SJCRH30 (cell line): ENCODE data around the gene LRFN5. TPM values are rescaled to one million over a fixed set of nuclear protein-coding genes. Genes with fewer than 3 reads are reported as not detected.
"Not testable (repeated sequence)": the region's sequence is repeated elsewhere in the genome, so short reads cannot be mapped to it uniquely, and the experiment has no call there.

ENCODE experiments used
- DNase-seq, 2 experiments: peaks; one replicate each; pipeline ENCODE4 v3.0.0-alpha.2; 2015 to 2020
- H3K27ac ChIP-seq: fragments of 250-450 bp; sonication (Bioruptor Pico); 2 replicates; pipeline ENCODE4 v1.5.1; 2020; ENCODE audit warnings: mild to moderate bottlenecking, moderate library complexity
- H3K27me3 ChIP-seq: fragments of 250-450 bp; sonication (Bioruptor Pico); 2 replicates; pipeline ENCODE4 v1.5.1; 2020; ENCODE audit warnings: mild to moderate bottlenecking, moderate library complexity
- H3K36me3 ChIP-seq: fragments of 250-450 bp; sonication (Bioruptor Pico); 2 replicates; pipeline ENCODE4 v1.5.1; 2020; ENCODE audit warnings: mild to moderate bottlenecking, moderate library complexity
- H3K4me1 ChIP-seq: fragments of 250-450 bp; sonication (Bioruptor Pico); 2 replicates; pipeline ENCODE4 v1.5.1; 2020; ENCODE audit warnings: mild to moderate bottlenecking, moderate library complexity
- H3K4me3 ChIP-seq: fragments of 250-450 bp; sonication (Bioruptor Pico); 2 replicates; pipeline ENCODE4 v1.5.1; 2020; ENCODE audit warnings: mild to moderate bottlenecking, moderate library complexity
- H3K9me3 ChIP-seq: fragments of 250-450 bp; sonication (Bioruptor Pico); replicated peaks from 2 replicates; pipeline ENCODE4 v1.5.1; 2020; ENCODE audit warnings: mild to moderate bottlenecking, moderate library complexity
- total RNA-seq: library from RNA; depleted of rRNA; stranded (reverse); fragments of >200 nt; shearing (Covaris generic); gene quantifications from 2 replicates; pipeline ENCODE4 v1.2.3, GENCODE V29; 2014; rRNA removed

LRFN5 gene
- 11.1 and 13.0 TPM in 2 replicates for total RNA-seq

- no peaks in the 10 kb centered on the region for H3K36me3 ChIP-seq
- H3K9me3 ChIP-seq = no peaks in the 10 kb centered on the region
- H3K27ac ChIP-seq = peak within 1 kb of the TSS; percentile 80
- no peaks in the 10 kb centered on the region for H3K4me1 ChIP-seq
- H3K27me3 ChIP-seq = peaks cover 3% of the 10 kb centered on the region
- peak within 1 kb of the TSS; percentile 76 for H3K4me3 ChIP-seq
- DNase-seq = peak; percentile 58 to 76
Measured at GRCh38 chr14:41606532-41607303, at the start of gene LRFN5. Gene LRFN5, plus strand, starts transcription at chr14:41606876.

DNA sequence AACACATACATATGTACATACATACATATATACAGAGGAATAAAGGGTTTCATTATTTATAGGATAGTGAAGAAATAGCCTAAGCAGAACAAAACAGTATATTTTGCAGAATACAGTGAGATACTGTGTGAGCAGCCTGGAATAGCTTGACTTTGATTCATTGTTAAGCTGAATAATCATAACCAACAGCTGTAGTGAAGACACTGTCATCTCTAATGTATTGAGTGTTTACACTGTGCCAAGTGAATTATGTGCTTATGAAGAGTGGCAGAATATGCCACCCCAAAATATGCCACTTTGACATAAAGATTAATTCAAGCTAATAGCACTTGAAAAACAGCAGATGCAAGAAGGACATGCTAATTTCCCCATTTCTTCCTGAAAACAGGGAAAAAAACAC lies 48.2 kb upstream of the LRFN5 start:
- H3K27me3 ChIP-seq = 0 out of 2 replicates have a peak, but pooled peaks cover 3% of the 10 kb centered on the region
- H3K9me3 ChIP-seq = no peaks in the 10 kb centered on the region
- H3K27ac ChIP-seq = no peak overlapping the region
- H3K4me1 ChIP-seq = no peaks in the 10 kb centered on the region
- DNase-seq = no peak
- no peak overlapping the region for H3K4me3 ChIP-seq
- H3K36me3 ChIP-seq = no peaks in the 10 kb centered on the region

- H3K9me3 ChIP-seq, DNase-seq, H3K4me3 ChIP-seq, H3K27me3 ChIP-seq, H3K36me3 ChIP-seq, H3K27ac ChIP-seq, H3K4me1 ChIP-seq: not testable (repeated sequence)
Measured at GRCh38 chr14:41566864-41567263, 39.8 kb upstream of the LRFN5 start.

DNA sequence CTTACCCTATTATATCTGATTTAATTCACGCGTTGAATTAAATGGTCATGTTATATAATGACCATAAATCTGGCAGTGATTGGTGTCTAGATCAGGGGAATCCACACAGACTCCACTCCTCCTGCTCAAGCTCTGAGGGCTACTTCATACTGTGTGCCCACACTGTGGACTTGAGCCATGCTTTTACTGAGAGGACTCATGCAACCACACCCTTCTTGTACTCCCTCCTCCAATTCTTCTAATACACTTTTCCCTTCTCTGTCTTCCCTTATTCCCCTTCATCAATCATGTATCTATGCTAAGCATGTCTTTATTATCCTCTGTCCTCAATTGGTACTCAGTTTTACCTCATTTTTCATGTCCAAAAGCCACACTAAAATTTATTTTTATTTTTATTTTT lies 37.7 kb upstream of the LRFN5 start:
- no peak for DNase-seq
- no peaks in the 10 kb centered on the region; the same call in 1 of the 2 replicates for H3K9me3 ChIP-seq
- no peak overlapping the region for H3K4me3 ChIP-seq
- H3K27me3 ChIP-seq = no peaks in the 10 kb centered on the region
- no peaks in the 10 kb centered on the region; the same call in 1 of the 2 replicates for H3K4me1 ChIP-seq
- H3K36me3 ChIP-seq = no peaks in the 10 kb centered on the region
- H3K27ac ChIP-seq = no peak overlapping the region

DNA sequence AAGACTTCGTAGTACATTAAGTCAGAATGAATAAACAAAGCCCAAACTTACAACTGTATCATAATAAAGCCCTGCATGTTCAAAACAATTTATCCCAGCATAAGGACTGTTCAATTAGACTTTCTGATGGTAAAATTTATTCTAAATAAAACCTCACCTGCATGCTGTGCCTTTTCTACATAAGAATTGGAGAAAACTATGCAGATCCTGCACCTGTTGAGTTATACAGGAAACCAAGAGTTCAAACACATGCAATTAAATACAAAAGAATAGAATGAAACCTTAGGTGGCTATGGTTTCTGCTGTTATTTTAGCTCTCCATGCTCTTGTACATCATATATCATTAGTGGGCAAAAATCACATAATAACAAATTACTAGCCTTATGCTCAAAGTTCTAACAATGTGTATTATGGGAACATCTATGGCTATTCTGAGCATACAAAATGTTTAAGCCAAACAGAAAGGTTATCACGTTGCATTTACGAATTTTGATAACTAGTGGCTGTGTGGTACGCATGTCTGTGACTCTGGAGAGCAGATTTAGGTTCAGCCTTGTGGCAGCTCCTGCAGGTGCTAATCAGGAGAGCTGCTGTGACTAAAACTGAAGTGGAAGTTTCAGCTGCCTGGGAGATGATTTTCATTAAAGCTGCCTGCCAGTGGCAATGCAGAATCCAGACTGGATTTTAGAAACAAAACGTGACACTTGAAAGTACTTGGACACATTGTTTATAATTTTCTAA lies 36.1 kb upstream of the LRFN5 start:
- Histone ChIP-seq H3K27ac (no peak overlapping the region), H3K36me3 (no peaks in the 10 kb centered on the region), H3K9me3 (no peaks in the 10 kb centered on the region; the same call in 1 of the 2 replicates), H3K27me3 (no peaks in the 10 kb centered on the region), H3K4me1 (no peaks in the 10 kb centered on the region; the same call in 1 of the 2 replicates), H3K4me3 (no peak overlapping the region)
- DNase-seq = no peak

DNA sequence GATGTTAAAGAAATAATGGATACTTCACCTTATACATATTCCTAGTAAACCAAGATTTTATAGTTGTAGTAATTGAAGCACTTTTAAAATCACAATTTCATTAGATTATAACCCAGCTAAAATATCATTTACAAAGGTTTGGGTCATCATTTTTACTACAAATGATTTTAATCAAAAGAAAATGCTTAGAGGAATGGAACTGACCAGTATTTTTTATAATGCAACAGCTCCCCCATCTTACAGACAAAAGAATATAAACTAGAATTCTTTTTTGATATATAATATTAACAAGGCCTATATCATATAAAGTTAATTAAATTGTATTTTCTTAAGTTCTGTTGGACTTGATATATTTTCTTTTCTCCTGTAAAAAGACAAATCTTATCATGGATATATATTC lies 20.4 kb upstream of the LRFN5 start:
- no peaks in the 10 kb centered on the region for H3K9me3 ChIP-seq
- H3K27me3 ChIP-seq = no peaks in the 10 kb centered on the region; the same call in 1 of the 2 replicates
- H3K27ac ChIP-seq = no peak overlapping the region
- no peaks in the 10 kb centered on the region for H3K4me1 ChIP-seq
- no peak for DNase-seq
- H3K36me3 ChIP-seq = no peaks in the 10 kb centered on the region
- H3K4me3 ChIP-seq = no peak overlapping the region

DNA sequence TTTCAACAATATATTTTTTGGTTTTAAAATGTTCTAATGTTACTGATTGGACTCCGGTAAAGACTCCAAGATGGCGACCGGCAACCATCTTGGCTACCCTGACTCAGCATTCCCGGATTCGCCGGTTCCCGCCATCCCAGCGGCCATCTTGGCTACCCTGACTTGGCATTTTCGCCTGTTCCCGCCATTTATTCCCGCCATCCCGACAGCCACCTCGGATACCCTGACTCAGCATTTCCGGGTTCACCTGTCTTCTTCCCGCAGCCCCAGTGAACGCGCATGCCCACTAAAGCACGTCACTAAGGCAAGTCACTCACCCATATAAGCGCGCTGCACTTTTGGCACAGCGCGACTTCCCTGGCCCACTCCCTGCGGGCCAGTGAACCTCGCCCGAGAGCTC lies 9.0 kb upstream of the LRFN5 start:
- H3K4me1 ChIP-seq = no peaks in the 10 kb centered on the region
- H3K27ac ChIP-seq = no peak overlapping the region
- H3K36me3 ChIP-seq = no peaks in the 10 kb centered on the region
- no peak overlapping the region for H3K4me3 ChIP-seq
- no peaks in the 10 kb centered on the region for H3K9me3 ChIP-seq
- H3K27me3 ChIP-seq = no peaks in the 10 kb centered on the region
- DNase-seq = no peak

- H3K36me3 ChIP-seq, H3K4me1 ChIP-seq, H3K4me3 ChIP-seq, H3K27me3 ChIP-seq, H3K27ac ChIP-seq, DNase-seq, H3K9me3 ChIP-seq: not testable (repeated sequence)
Measured at GRCh38 chr14:41599805-41600385, 6.8 kb upstream of the LRFN5 start.

DNA sequence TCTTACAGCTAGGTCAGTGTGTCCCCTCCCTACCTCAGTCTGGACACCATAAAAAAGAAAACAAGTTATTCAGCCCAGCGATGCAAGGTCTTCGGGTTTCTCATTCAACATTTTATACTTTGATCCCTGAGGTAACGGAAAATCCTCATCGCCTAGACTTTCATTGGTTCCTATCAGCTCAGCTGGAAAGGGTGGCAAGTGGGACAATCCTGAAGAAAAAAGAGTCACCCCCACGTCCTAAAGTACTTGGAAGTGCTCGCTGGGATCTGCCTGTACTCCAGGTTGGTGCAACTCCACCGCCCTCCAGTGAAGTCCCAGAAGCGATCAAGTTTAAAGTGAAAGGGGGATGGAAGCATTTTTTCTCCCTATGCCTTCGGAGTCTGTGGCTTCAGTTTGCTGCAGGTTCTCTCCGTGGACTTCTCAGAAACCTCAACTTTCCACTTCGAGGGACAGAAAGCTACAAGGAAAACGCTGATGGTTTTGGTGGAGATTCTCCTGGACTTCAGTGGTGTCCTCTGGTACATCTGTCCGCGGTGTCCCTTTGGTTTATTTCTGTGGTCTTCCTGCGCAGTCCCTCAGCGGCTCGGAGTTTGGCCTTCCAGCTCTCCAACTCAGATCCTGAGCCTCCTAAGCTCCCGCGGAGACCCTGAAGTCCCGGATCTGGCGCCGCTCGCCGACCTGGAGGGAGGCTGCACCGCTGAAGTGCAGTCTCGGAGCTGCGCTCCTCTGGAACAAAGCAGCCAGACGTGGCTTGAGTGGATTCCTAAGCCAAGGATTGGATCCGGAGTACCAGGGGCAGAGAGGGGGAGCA lies 1.8 kb upstream of the LRFN5 start:
- peak; percentile 81 to 86 for DNase-seq
- H3K4me3 ChIP-seq = peak overlapping the region; percentile 76
- H3K36me3 ChIP-seq = no peaks in the 10 kb centered on the region
- no peaks in the 10 kb centered on the region for H3K9me3 ChIP-seq
- peak overlapping the region; percentile 80 for H3K27ac ChIP-seq
- H3K4me1 ChIP-seq = no peaks in the 10 kb centered on the region
- peaks cover 3% of the 10 kb centered on the region for H3K27me3 ChIP-seq

DNA sequence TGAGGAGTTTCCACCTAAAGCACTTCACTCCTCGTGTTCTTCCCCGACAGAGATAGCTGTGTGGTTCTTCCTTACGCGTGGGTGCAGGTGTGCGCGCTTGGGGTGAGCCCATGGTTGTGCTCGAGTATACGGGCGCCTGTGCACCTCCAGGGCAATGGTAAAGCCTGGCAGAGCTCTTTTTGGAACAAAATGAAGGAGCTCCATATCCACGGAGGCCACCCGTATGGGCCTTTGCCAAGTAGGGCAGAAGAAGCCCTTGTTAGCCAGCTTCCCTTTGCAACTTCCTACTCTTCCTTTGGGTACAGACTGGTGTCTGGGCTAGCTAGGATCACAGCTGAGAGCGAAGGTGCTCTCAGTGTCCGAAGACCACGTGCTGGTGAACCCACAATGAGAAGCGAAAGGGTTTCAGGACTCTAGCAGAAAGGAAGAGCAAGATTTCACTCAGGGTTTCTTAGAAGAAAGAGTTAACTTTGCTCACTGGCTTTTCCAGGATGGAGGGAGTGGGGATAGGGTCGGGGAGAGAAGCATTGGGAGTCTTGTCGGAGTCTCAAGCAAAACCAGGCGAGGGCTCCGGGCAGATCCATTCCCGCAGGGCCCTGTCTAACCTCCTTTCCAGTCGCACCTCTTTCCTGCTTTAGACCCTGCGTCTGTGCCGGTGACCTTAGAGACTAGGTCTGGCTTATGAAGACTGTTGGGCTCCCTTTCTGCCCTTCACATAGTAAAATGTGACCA lies 960 bp upstream of the LRFN5 start:
- H3K36me3 ChIP-seq = no peaks in the 10 kb centered on the region
- H3K4me3 ChIP-seq = peak overlapping the region; percentile 76
- DNase-seq = peak; percentile 63 to 75
- H3K27ac ChIP-seq = peak overlapping the region; percentile 80
- H3K4me1 ChIP-seq = no peaks in the 10 kb centered on the region
- H3K27me3 ChIP-seq = peaks cover 3% of the 10 kb centered on the region
- H3K9me3 ChIP-seq = no peaks in the 10 kb centered on the region

DNA sequence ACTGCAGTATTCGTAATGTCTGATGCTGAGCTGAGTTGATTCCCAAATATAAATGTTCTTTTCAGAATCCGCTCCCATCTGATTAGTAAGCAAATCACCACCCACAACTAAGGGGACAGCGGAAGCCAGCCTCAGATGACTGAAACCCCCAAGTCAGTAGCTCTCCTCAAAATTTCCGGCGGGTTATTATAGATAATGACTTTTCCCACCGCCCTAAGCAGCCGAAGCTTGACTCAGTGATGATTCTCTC lies 469 bp upstream of the LRFN5 start:
- no peaks in the 10 kb centered on the region for H3K36me3 ChIP-seq
- peak overlapping the region; percentile 76 for H3K4me3 ChIP-seq
- peaks cover 3% of the 10 kb centered on the region for H3K27me3 ChIP-seq
- H3K4me1 ChIP-seq = no peaks in the 10 kb centered on the region
- DNase-seq = no peak
- H3K27ac ChIP-seq = peak overlapping the region; percentile 80
- H3K9me3 ChIP-seq = no peaks in the 10 kb centered on the region

- Histone ChIP-seq H3K4me1 (no peaks in the 10 kb centered on the region), H3K27ac (peak overlapping the region; percentile 80), H3K4me3 (peak overlapping the region; percentile 76), H3K9me3 (no peaks in the 10 kb centered on the region), H3K27me3 (peaks cover 3% of the 10 kb centered on the region), H3K36me3 (no peaks in the 10 kb centered on the region)
- DNase-seq = no peak
Measured at GRCh38 chr14:41607304-41607775, 664 bp downstream of the LRFN5 start.

DNA sequence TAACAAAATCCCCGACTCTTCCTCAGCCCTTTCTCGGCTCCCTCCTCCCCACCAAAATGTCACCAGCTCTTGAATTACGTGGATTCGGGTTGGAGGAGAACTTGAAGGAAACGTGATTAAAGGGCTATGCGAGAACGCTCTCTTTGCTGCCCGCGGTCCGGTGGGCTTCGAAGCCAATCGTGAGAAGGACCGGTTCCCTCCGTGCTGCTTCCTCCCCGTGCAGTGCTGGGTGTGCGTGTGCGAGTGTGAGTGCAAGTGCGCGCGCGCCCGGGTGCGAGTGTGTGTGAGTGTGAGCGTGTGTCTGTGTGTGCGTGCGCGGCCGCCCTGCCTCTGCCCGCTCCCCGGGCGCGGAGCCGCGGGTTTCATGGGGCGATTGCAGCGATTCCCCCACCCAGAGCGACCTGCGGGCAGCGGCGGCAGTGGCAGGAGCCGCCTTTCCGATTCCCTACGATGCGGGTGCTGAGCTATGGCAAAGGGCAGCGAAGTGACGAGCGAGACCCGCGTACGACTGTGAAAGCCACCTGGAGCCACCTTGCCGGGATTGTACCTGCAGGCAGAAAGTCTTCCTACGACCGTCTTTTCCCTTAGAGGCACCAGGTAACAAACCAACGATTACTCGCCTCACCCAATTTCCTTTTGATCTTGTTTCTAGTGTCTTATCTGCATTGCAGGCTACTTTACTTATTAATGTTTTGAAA lies 1.4 kb downstream of the LRFN5 start:
- H3K4me3 ChIP-seq = peak overlapping the region; percentile 76
- peaks cover 3% of the 10 kb centered on the region for H3K27me3 ChIP-seq
- H3K36me3 ChIP-seq = no peaks in the 10 kb centered on the region
- DNase-seq = peak; percentile 23 to 46
- H3K9me3 ChIP-seq = no peaks in the 10 kb centered on the region
- peak overlapping the region; percentile 80 for H3K27ac ChIP-seq
- no peaks in the 10 kb centered on the region for H3K4me1 ChIP-seq
